ENCODE measurements around the gene TTC34. TPM values are rescaled to one million over a fixed set of nuclear protein-coding genes. Genes with fewer than 3 reads are reported as not detected.
A peak's percentile ranks its signal among the peaks of the same experiment; 100 is the strongest.

Gene TTC34
- total and polyA plus RNA-seq, 10 of the 15 experiments (the other 5 are each of a cell fraction or from before 2014, with no cell fraction given): 0.03 to 0.49 (median 0.05) TPM; not detected in 2

DNA sequence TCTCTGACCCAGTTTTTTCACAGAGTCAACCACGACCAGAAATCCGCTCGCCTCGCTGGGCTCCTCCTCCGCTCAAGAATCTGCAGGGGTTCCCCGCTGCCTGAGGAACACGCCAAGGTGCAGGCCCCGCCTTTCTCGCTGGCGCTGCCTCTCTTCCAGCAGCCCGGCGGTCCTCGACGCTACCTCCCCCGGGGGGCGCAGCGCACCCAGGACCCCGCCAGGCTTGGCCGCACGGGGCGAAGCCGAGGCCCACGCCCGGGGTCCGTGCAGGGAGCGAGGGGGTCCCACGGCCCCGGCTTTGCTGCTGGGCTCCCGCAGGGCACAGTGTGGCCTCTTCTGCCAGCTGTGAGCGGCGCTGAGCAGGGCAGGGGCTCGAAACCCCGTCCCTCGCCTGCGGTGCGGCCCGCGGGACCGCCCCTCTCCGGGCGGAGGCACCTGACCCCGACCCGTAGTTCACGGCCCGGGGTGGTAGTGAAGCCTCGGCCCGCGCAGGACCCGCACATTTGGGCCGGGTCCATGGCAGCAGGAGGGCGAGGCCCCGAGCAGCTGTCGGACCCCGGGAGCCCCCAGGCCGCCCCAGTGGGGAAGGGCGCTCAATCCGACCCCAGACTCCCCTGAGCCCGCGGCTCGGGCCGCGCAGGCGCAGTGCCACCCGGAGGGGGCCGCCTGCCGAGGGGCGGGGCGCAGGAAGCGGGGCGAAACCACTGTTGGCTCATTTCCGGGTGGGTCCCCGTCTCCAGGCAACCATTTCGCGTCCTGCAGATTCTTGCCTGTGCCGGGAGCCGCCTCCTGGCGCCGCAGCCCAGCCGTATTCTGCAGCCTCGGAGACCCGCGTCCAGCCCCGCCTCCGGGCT, 158.7 kb downstream of the TTC34 start (continued):
- no peak for TF ChIP-seq ASH2L (IDR thresholded peaks at IDR 0.05; ENCODE audit: borderline replicate concordance, low read depth)
- no peak for TF ChIP-seq CEBPB (IDR thresholded peaks at IDR 0.05; ENCODE audit: borderline replicate concordance in 1 of 2, low read depth in 2 of 2, low read length in 2 of 2)
- TF ChIP-seq, protein P1, sequence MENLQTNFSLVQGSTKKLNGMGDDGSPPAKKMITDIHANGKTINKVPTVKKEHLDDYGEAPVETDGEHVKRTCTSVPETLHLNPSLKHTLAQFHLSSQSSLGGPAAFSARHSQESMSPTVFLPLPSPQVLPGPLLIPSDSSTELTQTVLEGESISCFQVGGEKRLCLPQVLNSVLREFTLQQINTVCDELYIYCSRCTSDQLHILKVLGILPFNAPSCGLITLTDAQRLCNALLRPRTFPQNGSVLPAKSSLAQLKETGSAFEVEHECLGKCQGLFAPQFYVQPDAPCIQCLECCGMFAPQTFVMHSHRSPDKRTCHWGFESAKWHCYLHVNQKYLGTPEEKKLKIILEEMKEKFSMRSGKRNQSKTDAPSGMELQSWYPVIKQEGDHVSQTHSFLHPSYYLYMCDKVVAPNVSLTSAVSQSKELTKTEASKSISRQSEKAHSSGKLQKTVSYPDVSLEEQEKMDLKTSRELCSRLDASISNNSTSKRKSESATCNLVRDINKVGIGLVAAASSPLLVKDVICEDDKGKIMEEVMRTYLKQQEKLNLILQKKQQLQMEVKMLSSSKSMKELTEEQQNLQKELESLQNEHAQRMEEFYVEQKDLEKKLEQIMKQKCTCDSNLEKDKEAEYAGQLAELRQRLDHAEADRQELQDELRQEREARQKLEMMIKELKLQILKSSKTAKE (IDR thresholded peaks at IDR 0.05; ENCODE audit: low read depth, poor library complexity, severe bottlenecking): no peak
- no peak for TF ChIP-seq TBL1XR1 (IDR thresholded peaks at IDR 0.05; ENCODE audit: low read depth, low read length)
- TF ChIP-seq TCF7 (IDR thresholded peaks at IDR 0.05; ENCODE audit: borderline replicate concordance): no peak
- no peak for TF ChIP-seq POU2F2 (IDR thresholded peaks at IDR 0.05; ENCODE audit: borderline replicate concordance, low read depth, low read length)
- no peak for TF ChIP-seq SREBF2 (IDR thresholded peaks at IDR 0.05; ENCODE audit: low read length)
- peak; percentile 47 for TF ChIP-seq SP1 (IDR thresholded peaks at IDR 0.05; ENCODE audit: low read depth, low read length)
- no peak for TF ChIP-seq TARDBP (IDR thresholded peaks at IDR 0.05; ENCODE audit: borderline replicate concordance)
- no peak for TF ChIP-seq MLLT1 (IDR thresholded peaks at IDR 0.05)
- no peak for TF ChIP-seq IRF4 (IDR thresholded peaks at IDR 0.05; ENCODE audit: low read depth, low read length)
- no peak; the same call in 1 of the 2 replicates for TF ChIP-seq NR2C1 (IDR thresholded peaks at IDR 0.05)
- TF ChIP-seq POLR2AphosphoS5 (IDR thresholded peaks at IDR 0.05; ENCODE audit: low read length): no peak
- TF ChIP-seq CBFB (IDR thresholded peaks at IDR 0.05; ENCODE audit: low read depth): no peak
- no peak for TF ChIP-seq BCL11A (IDR thresholded peaks at IDR 0.05; ENCODE audit: low read depth, low read length)
- TF ChIP-seq RAD21 (IDR thresholded peaks at IDR 0.05; ENCODE audit: insufficient read depth, low read depth, low read length): peak; percentile 7; the same call in 1 of the 2 replicates
- TF ChIP-seq ESRRA (IDR thresholded peaks at IDR 0.05; ENCODE audit: low read length): no peak
- TF ChIP-seq SIX5 (IDR thresholded peaks at IDR 0.05; ENCODE audit: low read depth, low read length, severe bottlenecking): no peak
- no peak for TF ChIP-seq NFIC (IDR thresholded peaks at IDR 0.05; ENCODE audit: low read depth, low read length)
- no peak for TF ChIP-seq STAT3 (IDR thresholded peaks at IDR 0.05; ENCODE audit: low read depth, low read length)
- TF ChIP-seq HDAC6 (IDR thresholded peaks at IDR 0.05; ENCODE audit: unreplicated experiment): no peak
- TF ChIP-seq ZBED1 (IDR thresholded peaks at IDR 0.05; ENCODE audit: borderline replicate concordance): no peak
- 0 out of 2 replicates have a peak, but pooled peaks have one; percentile 44 for TF ChIP-seq JUND (IDR thresholded peaks at IDR 0.05; ENCODE audit: low read depth, low read length)
- peak; percentile 37; the same call in 1 of the 2 replicates for TF ChIP-seq CREB1 (IDR thresholded peaks at IDR 0.05; ENCODE audit: low read depth)
- TF ChIP-seq STAT1 (conservative IDR thresholded peaks at IDR 0.05): no peak
- TF ChIP-seq KAT2A (conservative IDR thresholded peaks at IDR 0.05; ENCODE audit: control insufficient read depth, low read depth, low read length): no peak
- 0 out of 2 replicates have a peak, but pooled peaks have one; percentile 11 for TF ChIP-seq ATF7 (IDR thresholded peaks at IDR 0.05; ENCODE audit: low read depth)
- TF ChIP-seq SPI1 (IDR thresholded peaks at IDR 0.05; ENCODE audit: borderline replicate concordance, insufficient read depth, low read depth, low read length): no peak
- TF ChIP-seq CREM (IDR thresholded peaks at IDR 0.05; ENCODE audit: low read depth): no peak
- TF ChIP-seq CHD2 (IDR thresholded peaks at IDR 0.05; ENCODE audit: borderline replicate concordance, low read depth, low read length): 0 out of 2 replicates have a peak, but pooled peaks have one; percentile 46
- TF ChIP-seq SIN3A (IDR thresholded peaks at IDR 0.05; ENCODE audit: low read depth, low read length): no peak; the same call in 1 of the 2 replicates

All from GM12878 (cell line).